ENCODE measurements around the gene OLA1. TPM values are rescaled to one million over a fixed set of nuclear protein-coding genes. Genes with fewer than 3 reads are reported as not detected.
A peak's percentile ranks its signal among the peaks of the same experiment; 100 is the strongest.

OLA1 gene
- polyA plus RNA-seq, 2 of the 4 experiments (the other 2 are of a cell fraction): 127 to 226 TPM

GRCh38 chr2:174066871-174067270 lies 181.5 kb downstream of the OLA1 start:
- H3K4me1 ChIP-seq: no peaks in the 10 kb centered on the region
- no peak overlapping the region for H3K27ac ChIP-seq
- H3K4me2 ChIP-seq: no peak overlapping the region
- ChIA-PET CTCF (no interaction called here), POLR2A (no interaction called here)
- 79% methylated on average over 7 of the region's 7 CpGs for WGBS (ENCODE audit: missing lambda C conversion rate)
- H3K9me3 ChIP-seq: no peaks in the 10 kb centered on the region
- H3K4me3 ChIP-seq: no peak overlapping the region
- DNase-seq (ENCODE audit: low read depth in 1 of 2, low spot score in 1 of 2): no peak
- ATAC-seq: no peak
- TF ChIP-seq FOSB (CRISPR knock-in tag; IDR thresholded peaks at IDR 0.05) (no peak), KDM5A (IDR thresholded peaks at IDR 0.05) (no peak), EHMT2 (IDR thresholded peaks at IDR 0.05; ENCODE audit: low read depth) (no peak), HMGXB4 (CRISPR knock-in tag; IDR thresholded peaks at IDR 0.05; ENCODE audit: borderline replicate concordance) (no peak), NFE2L2 (conservative IDR thresholded peaks at IDR 0.05; ENCODE audit: low read length) (no peak), KDM1A (IDR thresholded peaks at IDR 0.05; ENCODE audit: low read depth) (no peak), CHD2 (IDR thresholded peaks at IDR 0.05; ENCODE audit: low read length, partially characterized antibody) (no peak), HEYL (CRISPR knock-in tag; IDR thresholded peaks at IDR 0.05) (no peak), ZNF302 (CRISPR knock-in tag; IDR thresholded peaks at IDR 0.05) (no peak), MYC (IDR thresholded peaks at IDR 0.05; ENCODE audit: borderline replicate concordance, low read length) (no peak), GATA3 (IDR thresholded peaks at IDR 0.05; ENCODE audit: borderline replicate concordance) (no peak), REST (IDR thresholded peaks at IDR 0.05) (no peak), NR3C1 (IDR thresholded peaks at IDR 0.05) (no peak), CEBPB (IDR thresholded peaks at IDR 0.05) (no peak), POLR2AphosphoS2 (conservative IDR thresholded peaks at IDR 0.05; ENCODE audit: low read length) (no peak), HOXA7 (CRISPR knock-in tag; IDR thresholded peaks at IDR 0.05) (no peak), CBX2 (IDR thresholded peaks at IDR 0.05; ENCODE audit: borderline replicate concordance, low read depth) (no peak), HDAC2 (IDR thresholded peaks at IDR 0.05) (no peak)
- FAIRE-seq: no peak

DNA sequence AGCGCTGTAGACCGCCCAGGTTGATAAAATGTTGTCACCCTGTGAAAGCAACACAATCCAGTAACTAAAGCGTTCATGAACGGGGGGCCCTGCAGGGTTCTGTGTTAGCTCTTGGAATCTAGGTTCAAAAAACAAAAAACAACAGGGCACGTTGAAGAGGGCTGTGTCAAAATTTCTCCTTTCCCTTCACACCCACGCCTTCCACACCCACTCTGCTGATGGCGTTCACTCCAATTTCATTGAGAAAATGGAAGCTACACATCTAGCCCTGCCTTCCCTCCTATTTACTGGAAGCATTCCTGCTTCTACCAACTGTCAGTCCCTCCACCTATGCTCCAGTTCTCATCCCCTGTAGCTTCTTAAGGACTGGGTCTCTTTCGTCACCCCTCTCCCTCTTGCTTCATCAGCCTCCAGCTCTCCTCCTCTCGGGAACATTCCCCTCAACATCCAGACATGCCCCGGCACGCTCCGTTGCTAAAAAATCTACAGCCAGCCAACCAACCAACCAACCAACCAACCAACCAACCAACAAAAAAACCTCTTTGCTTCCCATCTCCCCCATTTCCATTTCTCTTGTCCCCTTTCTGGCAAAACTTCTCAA lies 184.7 kb downstream of the OLA1 start:
- POLR2A ChIA-PET: no interaction called here
- Histone ChIP-seq H3K4me1 (peaks cover 6% of the 10 kb centered on the region; the same call in 1 of the 3 replicates), H3K4me2 (no peak overlapping the region), H3K27ac (0 out of 6 replicates have a peak overlapping the region, but pooled peaks of 1 of the 2 experiments have one; percentile 11), H3K4me3 (no peak overlapping the region), H3K9me3 (peaks cover 4% of the 10 kb centered on the region; the same call in 1 of the 3 replicates)
- no peak for TF ChIP-seq NFE2L2 (conservative IDR thresholded peaks at IDR 0.05; ENCODE audit: low read length)
- no peak for FAIRE-seq
- ATAC-seq: no peak
- DNase-seq (ENCODE audit: low read depth in 1 of 2, low spot score in 1 of 2): peak in 1 of 2 experiments; percentile 12
- WGBS (ENCODE audit: missing lambda C conversion rate): 91% methylated on average over 12 of the region's 12 CpGs
- CTCF ChIA-PET: interaction anchor here (0.6 to 2.0 kb wide), 5 partner anchors 15 to 661 kb away, joined by 3 to 7 read pairs (median 5); no protein-coding TSS in a partner anchor

DNA sequence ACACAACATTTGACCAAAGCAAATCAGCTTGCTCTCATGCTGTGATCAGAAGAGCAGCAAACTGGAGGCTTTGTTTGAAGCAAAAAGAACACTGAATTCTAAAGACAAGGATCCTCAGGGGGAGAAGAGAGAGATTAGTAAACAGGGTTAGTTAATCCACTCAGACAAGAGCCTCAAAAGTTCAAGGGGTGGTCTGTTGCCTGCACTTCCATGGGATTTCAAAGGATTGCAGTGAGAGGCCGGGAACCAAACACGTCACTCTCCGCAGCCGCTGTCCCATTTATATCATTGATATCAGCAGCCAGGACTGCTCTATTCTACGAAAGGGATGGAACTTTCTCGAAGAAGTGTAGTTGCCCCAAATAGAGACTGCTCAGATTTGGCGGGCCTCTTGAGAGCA lies 185.4 kb downstream of the OLA1 start:
- no peak for ATAC-seq
- CTCF ChIA-PET: interaction anchor here (1.1 to 1.5 kb wide), 3 partner anchors 15 to 660 kb away, joined by 3 to 5 read pairs (median 3); no protein-coding TSS in a partner anchor

More for the DNA sequence above, 185.4 kb downstream of the OLA1 start:
- no peak overlapping the region for H3K4me2 ChIP-seq
- POLR2A ChIA-PET: no interaction called here
- no peak overlapping the region for H3K4me3 ChIP-seq
- TF ChIP-seq CBX8 (IDR thresholded peaks at IDR 0.05) (no peak), CEBPB (IDR thresholded peaks at IDR 0.05) (no peak), RNF2 (IDR thresholded peaks at IDR 0.05; ENCODE audit: borderline replicate concordance, low read depth) (no peak)
- no peak overlapping the region for H3K27ac ChIP-seq
- peaks cover 6% of the 10 kb centered on the region; the same call in 1 of the 3 replicates for H3K4me1 ChIP-seq
- DNase-seq (ENCODE audit: low read depth in 1 of 2, low spot score in 1 of 2) (no peak), FAIRE-seq (no peak)
- peaks cover 4% of the 10 kb centered on the region; the same call in 1 of the 3 replicates for H3K9me3 ChIP-seq
- WGBS (ENCODE audit: missing lambda C conversion rate): 91% methylated on average over 7 of the region's 7 CpGs

Measured in A549 (cell line).